ENCODE data around the gene DAP3. TPM values are rescaled to one million over a fixed set of nuclear protein-coding genes. Genes with fewer than 3 reads are reported as not detected.

The DAP3 gene
- total and polyA plus RNA-seq, 9 of the 15 experiments (the other 6 are each of a cell fraction or from before 2014, with no cell fraction given), result 155 to 484 (median 298) TPM

- TF ChIP-seq TSC22D4 (tag; IDR thresholded peaks at IDR 0.05) (no peak), RAD21 (CRISPR knock-in tag; conservative IDR thresholded peaks at IDR 0.05 in 1 of 2, IDR thresholded peaks at IDR 0.05 in 1 of 2) (peak; percentile 32 to 52; a peak in 3 of 4 replicates)
Observed at GRCh38 chr1:155648207-155649147, 40.4 kb upstream of the DAP3 start (continued).

GRCh38 chr1:155649676-155650075 is 39.2 kb upstream of the DAP3 start:
- Histone ChIP-seq H3K9me1 (ENCODE audit: control insufficient read depth, insufficient read depth, low read length) (no peaks in the 10 kb centered on the region), H3K4me3 (no peak overlapping the region), H3K4me1 (replicated peaks in 1 of 2; ENCODE audit: control insufficient read depth in 2 of 2, insufficient read depth in 2 of 2, low read length in 2 of 2) (no peaks in the 10 kb centered on the region; a peak in 2 of 5 replicates), H3K27me3 (ENCODE audit: control insufficient read depth in 2 of 2, insufficient read depth in 2 of 2, low read length in 2 of 2) (peaks cover 0 to 7% of the 10 kb centered on the region in 2 experiments; a peak in 3 of 5 replicates), H3K79me2 (ENCODE audit: control insufficient read depth, insufficient read depth, low read length) (no peaks in the 10 kb centered on the region), H3K36me3 (ENCODE audit: control insufficient read depth, insufficient read depth, low read length) (no peaks in the 10 kb centered on the region), H2AFZ (ENCODE audit: low read depth, low read length) (no peak overlapping the region), H4K20me1 (replicated peaks; ENCODE audit: control insufficient read depth, insufficient read depth, low read length) (no peaks in the 10 kb centered on the region), H3K27ac (ENCODE audit: extremely low read depth, low read depth, low read length) (no peak overlapping the region), H3K9ac (ENCODE audit: insufficient read depth in 1 of 2, low read depth in 2 of 2, low read length in 2 of 2) (no peak overlapping the region), H3K4me2 (ENCODE audit: insufficient read depth, low read length) (no peak overlapping the region), H3K9me3 (replicated peaks; ENCODE audit: control insufficient read depth, insufficient read depth, low read depth, low read length) (no peaks in the 10 kb centered on the region; the same call in 1 of the 2 replicates)
- CTCF ChIA-PET (ENCODE audit: low intra/inter-chr PET ratio), result no interaction called here
- POLR2A ChIA-PET, result no interaction called here
- BruUV-seq (replicated peaks), result no TSS peak
- FAIRE-seq (no peak), DNase-seq (ENCODE audit: extremely low read depth in 1 of 4, low spot score in 3 of 4) (no peak), ATAC-seq (no peak)
- no peak for TF ChIP-seq ZNF75A (CRISPR knock-in tag; IDR thresholded peaks at IDR 0.05)
- TF ChIP-seq JUND (IDR thresholded peaks at IDR 0.05; ENCODE audit: borderline replicate concordance, low read depth, low read length), result no peak
- peak; percentile 31; the same call in 2 of the 3 replicates for TF ChIP-seq JUND (tag; IDR thresholded peaks at IDR 0.05; ENCODE audit: borderline replicate concordance, low read depth, low read length)
- peak in 1 of 2 experiments; percentile 44; a peak in 1 of 4 replicates for TF ChIP-seq RCOR1 (IDR thresholded peaks at IDR 0.05; ENCODE audit: borderline replicate concordance in 1 of 2, low read depth in 2 of 2, low read length in 2 of 2)
- no peak for TF ChIP-seq BRF1 (IDR thresholded peaks at IDR 0.05; ENCODE audit: borderline replicate concordance, extremely low read depth, insufficient read length)
- TF ChIP-seq RBM15 (IDR thresholded peaks at IDR 0.05; ENCODE audit: insufficient read depth, low read length), result no peak
- peak; percentile 58; the same call in 1 of the 2 replicates for TF ChIP-seq ATF7 (IDR thresholded peaks at IDR 0.05)
- TF ChIP-seq JUN (IDR thresholded peaks at IDR 0.05; ENCODE audit: borderline replicate concordance, low read depth, low read length), result 0 out of 2 replicates have a peak, but pooled peaks have one; percentile 32
- TF ChIP-seq JUN (CRISPR knock-in tag; IDR thresholded peaks at IDR 0.05; ENCODE audit: borderline replicate concordance), result no peak
- peak; percentile 23; the same call in 1 of the 2 replicates for TF ChIP-seq SMARCE1 (IDR thresholded peaks at IDR 0.05)
- TF ChIP-seq ATF3 (IDR thresholded peaks at IDR 0.05), result peak; percentile 74
- no peak for TF ChIP-seq ATF3 (CRISPR knock-in tag; conservative IDR thresholded peaks at IDR 0.05)
- peak; percentile 83 for TF ChIP-seq CTBP1 (IDR thresholded peaks at IDR 0.05; ENCODE audit: borderline replicate concordance)
- intact Hi-C loops (cut with micrococcal nuclease), result loop anchor here (5.0 kb wide), 2 partner anchors 42 to 78 kb away; no protein-coding TSS in a partner anchor
- in situ Hi-C loops (cut with MboI), result no loop called here
